ENCODE measurements around the gene CAPN12.

Gene CAPN12

GRCh38 chr19:38723990-38724854, 20.1 kb downstream of the CAPN12 start:
- no peak for DNase-seq (ENCODE audit: low spot score)

GRCh38 chr19:38723606-38723965, 20.7 kb downstream of the CAPN12 start:
- no peak for DNase-seq (ENCODE audit: low spot score)

- no peak for DNase-seq (ENCODE audit: low spot score)
Measured at GRCh38 chr19:38722947-38723605, 21.2 kb downstream of the CAPN12 start.

GRCh38 chr19:38721979-38722773, 22.1 kb downstream of the CAPN12 start:
- DNase-seq (ENCODE audit: low spot score), result no peak

- DNase-seq (ENCODE audit: low spot score), result no peak
Measured at GRCh38 chr19:38721496-38721895, 22.8 kb downstream of the CAPN12 start.

GRCh38 chr19:38720559-38721236, 23.6 kb downstream of the CAPN12 start:
- DNase-seq (ENCODE audit: low spot score), result no peak

- DNase-seq (ENCODE audit: low spot score), result no peak
Measured at GRCh38 chr19:38719761-38720558, 24.3 kb downstream of the CAPN12 start.

GRCh38 chr19:38718747-38719543, 25.3 kb downstream of the CAPN12 start:
- DNase-seq (ENCODE audit: low spot score), result peak; percentile 80

GRCh38 chr19:38717855-38718254, 26.4 kb downstream of the CAPN12 start:
- no peak for DNase-seq (ENCODE audit: low spot score)

GRCh38 chr19:38717051-38717450, 27.2 kb downstream of the CAPN12 start:
- DNase-seq (ENCODE audit: low spot score), result no peak

- no peak for DNase-seq (ENCODE audit: low spot score)
Measured at GRCh38 chr19:38715555-38715954, 28.7 kb downstream of the CAPN12 start.

GRCh38 chr19:38714354-38714778, 29.9 kb downstream of the CAPN12 start:
- no peak for DNase-seq (ENCODE audit: low spot score)

- DNase-seq (ENCODE audit: low spot score), result no peak
Measured at GRCh38 chr19:38713865-38714264, 30.4 kb downstream of the CAPN12 start.

GRCh38 chr19:38713227-38713649, 31.0 kb downstream of the CAPN12 start:
- DNase-seq (ENCODE audit: low spot score), result no peak

GRCh38 chr19:38712161-38712748, 32.0 kb downstream of the CAPN12 start:
- no peak for DNase-seq (ENCODE audit: low spot score)

- DNase-seq (ENCODE audit: low spot score), result no peak
Measured at GRCh38 chr19:38711726-38712153, 32.5 kb downstream of the CAPN12 start.

GRCh38 chr19:38710928-38711725, 33.1 kb downstream of the CAPN12 start:
- DNase-seq (ENCODE audit: low spot score), result no peak

- no peak for DNase-seq (ENCODE audit: low spot score)
Measured at GRCh38 chr19:38710416-38710702, 33.9 kb downstream of the CAPN12 start.

Data from left forelimb (tissue), 1 donor.